SK-N-SH treated with all-trans-retinoic acid at 6 μM for 48 hours (cell line): ENCODE measurements around the gene RALBP1.

Experiments used
- ATAC-seq: fragments of 200-7000 bp; cut with Tn5 transposase; 3 replicates; pipeline ENCODE4 v1.9.1; 2020; ENCODE audit warnings: mild to moderate bottlenecking, moderate library complexity
- ARNTL ChIP-seq: fragments of 450-650 bp; formaldehyde crosslinking; IDR thresholded peaks from 2 replicates; pipeline ENCODE4 v1.5.0; 2020; ENCODE audit warnings: low read depth, mild to moderate bottlenecking, moderate library complexity, borderline replicate concordance
- BACH2 ChIP-seq: fragments of 250-450 bp; sonication (Bioruptor Pico); IDR thresholded peaks from 2 replicates; pipeline ENCODE4 v1.9.0; 2021; ENCODE audit warnings: mild to moderate bottlenecking, borderline replicate concordance
- CSDC2 ChIP-seq: fragments of 250-450 bp; sonication (Bioruptor Pico); IDR thresholded peaks from 2 replicates; pipeline ENCODE4 v1.5.0; 2020; ENCODE audit warnings: mild to moderate bottlenecking, moderate library complexity
- ESRRG ChIP-seq: fragments of 250-450 bp; sonication (Bioruptor Pico); IDR thresholded peaks from 2 replicates; pipeline ENCODE4 v1.6.1; 2021; ENCODE audit warnings: mild to moderate bottlenecking
- GLIS3 ChIP-seq: fragments of 250-450 bp; sonication (Bioruptor Pico); IDR thresholded peaks from 2 replicates; pipeline ENCODE4 v1.5.0; 2020; ENCODE audit warnings: mild to moderate bottlenecking, moderate library complexity
- ISL1 ChIP-seq: fragments of 250-450 bp; sonication (Bioruptor Pico); IDR thresholded peaks from 2 replicates; pipeline ENCODE4 v2.1.2; 2022; ENCODE audit warnings: mild to moderate bottlenecking, moderate library complexity
- OSR1 ChIP-seq: fragments of 250-450 bp; sonication (Bioruptor Pico); IDR thresholded peaks from 2 replicates; pipeline ENCODE4 v1.8.0; 2022; ENCODE audit warnings: moderate library complexity, mild to moderate bottlenecking, inconsistent platforms
- RARB ChIP-seq: fragments of 250-450 bp; sonication (Bioruptor Pico); IDR thresholded peaks from 2 replicates; pipeline ENCODE4 v1.8.0; 2021; ENCODE audit warnings: mild to moderate bottlenecking, moderate library complexity
- SNAI2 ChIP-seq: fragments of 250-450 bp; sonication (Bioruptor Pico); IDR thresholded peaks from 2 replicates; pipeline ENCODE4 v1.5.0; 2020; ENCODE audit warnings: mild to moderate bottlenecking, moderate library complexity
- TCF4 ChIP-seq: fragments of 250-450 bp; sonication (Bioruptor Pico); IDR thresholded peaks from 2 replicates; pipeline ENCODE4 v1.8.0; 2021; ENCODE audit warnings: mild to moderate bottlenecking, moderate library complexity, borderline replicate concordance
- TOX ChIP-seq: fragments of 250-450 bp; sonication (Bioruptor Pico); IDR thresholded peaks from 2 replicates; pipeline ENCODE4 v1.8.0; 2021; ENCODE audit warnings: mild to moderate bottlenecking, moderate library complexity, borderline replicate concordance
- TSHZ2 ChIP-seq: fragments of 250-450 bp; sonication (Bioruptor Pico); IDR thresholded peaks from 2 replicates; pipeline ENCODE4 v1.5.0; 2020; ENCODE audit warnings: mild to moderate bottlenecking, moderate library complexity
- ZFP3 ChIP-seq: fragments of 250-450 bp; sonication (Bioruptor Pico); IDR thresholded peaks from 2 replicates; pipeline ENCODE4 v1.5.0; 2020; ENCODE audit warnings: mild to moderate bottlenecking, moderate library complexity
- ZFP30 ChIP-seq: fragments of 450-650 bp; formaldehyde crosslinking; IDR thresholded peaks from 2 replicates; pipeline ENCODE4 v1.5.0; 2022; ENCODE audit warnings: mild to moderate bottlenecking, moderate library complexity
- ZNF565 ChIP-seq: fragments of 450-650 bp; formaldehyde crosslinking; conservative IDR thresholded peaks from 2 replicates; pipeline ENCODE4 v1.5.0; 2020; ENCODE audit warnings: low read depth, mild to moderate bottlenecking, moderate library complexity
- ZNF70 ChIP-seq: fragments of 450-650 bp; formaldehyde crosslinking; IDR thresholded peaks from 2 replicates; pipeline ENCODE4 v1.5.0; 2020; ENCODE audit warnings: mild to moderate bottlenecking, moderate library complexity
- ZNF8 ChIP-seq: fragments of 450-650 bp; formaldehyde crosslinking; IDR thresholded peaks from 2 replicates; pipeline ENCODE4 v1.5.0; 2020; ENCODE audit warnings: mild to moderate bottlenecking, moderate library complexity
- TF ChIP-seq, protein P1 (sequence below): fragments of 250-450 bp; sonication (Bioruptor Pico); IDR thresholded peaks from 2 replicates; pipeline ENCODE4 v1.8.0; 2021; ENCODE audit warnings: low read depth, mild to moderate bottlenecking, moderate library complexity, borderline replicate concordance
- TF ChIP-seq, protein P2 (sequence below): fragments of 250-450 bp; sonication (Bioruptor Pico); IDR thresholded peaks from 2 replicates; pipeline ENCODE4 v1.8.0; 2020; ENCODE audit warnings: mild to moderate bottlenecking, moderate library complexity, borderline replicate concordance
- TF ChIP-seq, protein P3 (sequence below): fragments of 250-450 bp; sonication (Bioruptor Pico); IDR thresholded peaks from 2 replicates; pipeline ENCODE4 v1.5.1; 2020; ENCODE audit warnings: low read depth, mild to moderate bottlenecking, moderate library complexity
- TF ChIP-seq, protein P4 (sequence below): fragments of 250-450 bp; sonication (Bioruptor Pico); IDR thresholded peaks from 2 replicates; pipeline ENCODE4 v1.5.1; 2021; ENCODE audit warnings: mild to moderate bottlenecking, moderate library complexity

The RALBP1 gene

GRCh38 chr18:9454061-9454703, 21.1 kb upstream of the RALBP1 start (continued):
- TF ChIP-seq ZNF70 (CRISPR knock-in tag) (no peak), SNAI2 (CRISPR knock-in tag) (no peak), GLIS3 (CRISPR knock-in tag) (no peak), OSR1 (CRISPR knock-in tag) (no peak), TOX (CRISPR knock-in tag) (no peak), TCF4 (CRISPR knock-in tag) (no peak), ZFP30 (no peak)
- TF ChIP-seq, protein P1, sequence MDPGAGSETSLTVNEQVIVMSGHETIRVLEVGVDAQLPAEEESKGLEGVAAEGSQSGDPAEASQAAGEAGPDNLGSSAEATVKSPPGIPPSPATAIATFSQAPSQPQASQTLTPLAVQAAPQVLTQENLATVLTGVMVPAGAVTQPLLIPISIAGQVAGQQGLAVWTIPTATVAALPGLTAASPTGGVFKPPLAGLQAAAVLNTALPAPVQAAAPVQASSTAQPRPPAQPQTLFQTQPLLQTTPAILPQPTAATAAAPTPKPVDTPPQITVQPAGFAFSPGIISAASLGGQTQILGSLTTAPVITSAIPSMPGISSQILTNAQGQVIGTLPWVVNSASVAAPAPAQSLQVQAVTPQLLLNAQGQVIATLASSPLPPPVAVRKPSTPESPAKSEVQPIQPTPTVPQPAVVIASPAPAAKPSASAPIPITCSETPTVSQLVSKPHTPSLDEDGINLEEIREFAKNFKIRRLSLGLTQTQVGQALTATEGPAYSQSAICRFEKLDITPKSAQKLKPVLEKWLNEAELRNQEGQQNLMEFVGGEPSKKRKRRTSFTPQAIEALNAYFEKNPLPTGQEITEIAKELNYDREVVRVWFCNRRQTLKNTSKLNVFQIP, result no peak
- TF ChIP-seq, all 23 proteins: peak for 0

DNA sequence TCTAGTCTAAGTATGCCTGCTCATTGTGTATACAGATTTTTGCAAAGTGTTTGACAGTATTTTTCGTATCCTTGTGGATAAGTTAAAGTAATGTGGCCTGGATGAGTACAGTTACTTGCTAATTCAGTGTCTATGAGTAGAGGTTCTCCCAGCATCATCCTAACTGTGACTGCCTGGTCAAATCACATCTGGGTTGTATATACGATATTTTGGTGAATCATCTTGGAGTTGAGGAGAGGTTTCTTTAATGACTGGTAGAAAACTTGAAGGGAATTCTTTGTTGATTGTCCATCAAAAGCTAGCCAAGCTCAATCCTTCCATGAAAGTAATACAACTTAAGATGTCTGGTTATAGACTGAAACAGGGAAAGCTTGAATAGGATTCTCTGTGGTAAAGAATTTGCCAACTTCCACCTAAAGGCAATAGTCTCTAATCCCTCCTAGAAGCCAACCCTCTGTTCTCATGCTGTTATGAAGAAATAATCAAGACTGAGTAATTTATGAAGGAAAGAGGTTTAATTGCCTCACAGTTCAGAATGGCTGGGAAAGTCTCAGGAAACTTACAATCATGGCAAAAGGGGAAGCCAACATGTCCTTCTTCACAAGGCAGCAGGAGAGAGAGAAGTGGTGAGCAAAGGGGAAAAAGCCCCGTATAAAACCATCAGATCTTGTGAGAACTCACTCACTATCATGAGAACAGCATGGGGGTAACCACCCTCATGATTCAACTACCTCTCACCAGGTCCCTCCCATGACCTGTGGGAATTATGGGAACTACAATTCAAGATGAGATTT, 19.4 kb upstream of the RALBP1 start:
- no peak for ATAC-seq
- no peak for TF ChIP-seq RARB
- TF ChIP-seq, all 23 proteins: peak for 0

GRCh38 chr18:9466127-9466526, 9.2 kb upstream of the RALBP1 start:
- ATAC-seq, result no peak
- TF ChIP-seq ZNF8 (CRISPR knock-in tag) (no peak), ARNTL (CRISPR knock-in tag) (no peak), GLIS3 (CRISPR knock-in tag) (no peak), SNAI2 (CRISPR knock-in tag) (no peak), ZFP3 (CRISPR knock-in tag) (no peak), RARB (no peak), TOX (CRISPR knock-in tag) (no peak), ESRRG (no peak), ZNF565 (CRISPR knock-in tag) (no peak), CSDC2 (CRISPR knock-in tag) (no peak), ISL1 (CRISPR knock-in tag) (no peak), ZFP30 (no peak)
- TF ChIP-seq, protein P2, sequence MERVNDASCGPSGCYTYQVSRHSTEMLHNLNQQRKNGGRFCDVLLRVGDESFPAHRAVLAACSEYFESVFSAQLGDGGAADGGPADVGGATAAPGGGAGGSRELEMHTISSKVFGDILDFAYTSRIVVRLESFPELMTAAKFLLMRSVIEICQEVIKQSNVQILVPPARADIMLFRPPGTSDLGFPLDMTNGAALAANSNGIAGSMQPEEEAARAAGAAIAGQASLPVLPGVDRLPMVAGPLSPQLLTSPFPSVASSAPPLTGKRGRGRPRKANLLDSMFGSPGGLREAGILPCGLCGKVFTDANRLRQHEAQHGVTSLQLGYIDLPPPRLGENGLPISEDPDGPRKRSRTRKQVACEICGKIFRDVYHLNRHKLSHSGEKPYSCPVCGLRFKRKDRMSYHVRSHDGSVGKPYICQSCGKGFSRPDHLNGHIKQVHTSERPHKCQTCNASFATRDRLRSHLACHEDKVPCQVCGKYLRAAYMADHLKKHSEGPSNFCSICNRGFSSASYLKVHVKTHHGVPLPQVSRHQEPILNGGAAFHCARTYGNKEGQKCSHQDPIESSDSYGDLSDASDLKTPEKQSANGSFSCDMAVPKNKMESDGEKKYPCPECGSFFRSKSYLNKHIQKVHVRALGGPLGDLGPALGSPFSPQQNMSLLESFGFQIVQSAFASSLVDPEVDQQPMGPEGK (CRISPR knock-in tag), result no peak
- TF ChIP-seq, protein P3, sequence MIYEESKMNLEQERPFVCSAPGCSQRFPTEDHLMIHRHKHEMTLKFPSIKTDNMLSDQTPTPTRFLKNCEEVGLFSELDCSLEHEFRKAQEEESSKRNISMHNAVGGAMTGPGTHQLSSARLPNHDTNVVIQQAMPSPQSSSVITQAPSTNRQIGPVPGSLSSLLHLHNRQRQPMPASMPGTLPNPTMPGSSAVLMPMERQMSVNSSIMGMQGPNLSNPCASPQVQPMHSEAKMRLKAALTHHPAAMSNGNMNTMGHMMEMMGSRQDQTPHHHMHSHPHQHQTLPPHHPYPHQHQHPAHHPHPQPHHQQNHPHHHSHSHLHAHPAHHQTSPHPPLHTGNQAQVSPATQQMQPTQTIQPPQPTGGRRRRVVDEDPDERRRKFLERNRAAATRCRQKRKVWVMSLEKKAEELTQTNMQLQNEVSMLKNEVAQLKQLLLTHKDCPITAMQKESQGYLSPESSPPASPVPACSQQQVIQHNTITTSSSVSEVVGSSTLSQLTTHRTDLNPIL (CRISPR knock-in tag), result no peak
- TF ChIP-seq, protein P4, sequence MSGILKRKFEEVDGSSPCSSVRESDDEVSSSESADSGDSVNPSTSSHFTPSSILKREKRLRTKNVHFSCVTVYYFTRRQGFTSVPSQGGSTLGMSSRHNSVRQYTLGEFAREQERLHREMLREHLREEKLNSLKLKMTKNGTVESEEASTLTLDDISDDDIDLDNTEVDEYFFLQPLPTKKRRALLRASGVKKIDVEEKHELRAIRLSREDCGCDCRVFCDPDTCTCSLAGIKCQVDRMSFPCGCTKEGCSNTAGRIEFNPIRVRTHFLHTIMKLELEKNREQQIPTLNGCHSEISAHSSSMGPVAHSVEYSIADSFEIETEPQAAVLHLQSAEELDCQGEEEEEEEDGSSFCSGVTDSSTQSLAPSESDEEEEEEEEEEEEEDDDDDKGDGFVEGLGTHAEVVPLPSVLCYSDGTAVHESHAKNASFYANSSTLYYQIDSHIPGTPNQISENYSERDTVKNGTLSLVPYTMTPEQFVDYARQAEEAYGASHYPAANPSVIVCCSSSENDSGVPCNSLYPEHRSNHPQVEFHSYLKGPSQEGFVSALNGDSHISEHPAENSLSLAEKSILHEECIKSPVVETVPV (CRISPR knock-in tag), result no peak

DNA sequence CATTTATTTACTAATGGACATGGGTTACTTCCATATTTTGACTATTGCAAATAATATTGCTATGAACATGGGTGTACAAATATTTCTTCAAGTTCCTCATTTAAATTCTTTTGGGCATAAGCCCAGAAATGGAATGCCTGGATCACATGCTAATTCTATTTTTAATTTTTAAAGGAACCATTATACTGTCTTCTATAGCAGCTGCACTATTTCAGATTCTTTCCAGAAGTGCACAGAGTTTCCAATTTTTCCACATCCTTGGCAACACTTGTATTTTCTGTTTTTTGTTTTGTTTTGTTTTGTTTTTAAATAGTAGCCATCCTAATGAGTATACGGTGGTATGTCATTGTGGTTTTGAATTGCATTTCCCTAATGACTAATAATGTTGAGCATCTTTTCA, 8.5 kb upstream of the RALBP1 start:
- ATAC-seq, result no peak
- TF ChIP-seq BACH2 (no peak), RARB (no peak), SNAI2 (CRISPR knock-in tag) (no peak)

DNA sequence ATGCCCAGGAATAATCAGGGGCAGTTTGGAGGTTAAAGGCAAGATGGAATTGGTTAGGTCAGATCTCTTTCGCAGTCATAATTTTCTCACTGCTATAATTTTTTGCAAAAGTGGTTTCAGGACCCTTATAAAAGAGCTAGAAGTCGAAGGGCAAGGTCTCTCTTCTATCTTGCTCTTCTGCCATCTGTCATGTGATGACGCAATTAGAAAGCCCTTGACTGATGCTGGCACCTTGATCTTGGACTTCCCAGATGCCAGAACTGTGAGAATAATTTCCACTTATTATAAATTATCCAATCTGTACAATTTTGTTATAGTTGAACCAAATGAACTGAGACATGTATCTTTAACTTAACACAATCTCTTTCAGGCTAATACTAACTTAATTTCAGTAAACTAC, 6.3 kb upstream of the RALBP1 start:
- no peak for TF ChIP-seq ZFP30
- TF ChIP-seq CSDC2 (CRISPR knock-in tag), result no peak
- no peak for TF ChIP-seq BACH2
- TF ChIP-seq TSHZ2 (CRISPR knock-in tag), result no peak
- TF ChIP-seq OSR1 (CRISPR knock-in tag), result no peak
- TF ChIP-seq, protein P3 (CRISPR knock-in tag), result no peak
- ATAC-seq, result no peak
